AG09319 (cell line): ENCODE results near the gene IRF2BP1.
"Not testable (repeated sequence)": the region's sequence is repeated elsewhere in the genome, so short reads cannot be mapped to it uniquely, and the experiment has no call there.

Experiments
- DNase-seq: peaks from one replicate; pipeline ENCODE4 v3.0.0-alpha.2; 2010; ENCODE audit warnings: low read depth; ENCODE audit errors: extremely low read depth
- TF ChIP-seq, protein P1 (sequence below): IDR thresholded peaks from 2 replicates; pipeline ENCODE4 v1.5.1; 2011; ENCODE audit warnings: low read depth, mild to moderate bottlenecking, inconsistent platforms, low read length, moderate library complexity

IRF2BP1 gene

GRCh38 chr19:45901912-45902650, 16.1 kb upstream of the IRF2BP1 start, which contains the start of gene MYPOP:
TSS of gene MYPOP (minus strand) at chr19:45902613. CDS start at chr19:45901773, 840 bp downstream.
- TF ChIP-seq, protein P1, sequence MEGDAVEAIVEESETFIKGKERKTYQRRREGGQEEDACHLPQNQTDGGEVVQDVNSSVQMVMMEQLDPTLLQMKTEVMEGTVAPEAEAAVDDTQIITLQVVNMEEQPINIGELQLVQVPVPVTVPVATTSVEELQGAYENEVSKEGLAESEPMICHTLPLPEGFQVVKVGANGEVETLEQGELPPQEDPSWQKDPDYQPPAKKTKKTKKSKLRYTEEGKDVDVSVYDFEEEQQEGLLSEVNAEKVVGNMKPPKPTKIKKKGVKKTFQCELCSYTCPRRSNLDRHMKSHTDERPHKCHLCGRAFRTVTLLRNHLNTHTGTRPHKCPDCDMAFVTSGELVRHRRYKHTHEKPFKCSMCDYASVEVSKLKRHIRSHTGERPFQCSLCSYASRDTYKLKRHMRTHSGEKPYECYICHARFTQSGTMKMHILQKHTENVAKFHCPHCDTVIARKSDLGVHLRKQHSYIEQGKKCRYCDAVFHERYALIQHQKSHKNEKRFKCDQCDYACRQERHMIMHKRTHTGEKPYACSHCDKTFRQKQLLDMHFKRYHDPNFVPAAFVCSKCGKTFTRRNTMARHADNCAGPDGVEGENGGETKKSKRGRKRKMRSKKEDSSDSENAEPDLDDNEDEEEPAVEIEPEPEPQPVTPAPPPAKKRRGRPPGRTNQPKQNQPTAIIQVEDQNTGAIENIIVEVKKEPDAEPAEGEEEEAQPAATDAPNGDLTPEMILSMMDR = no peak
- DNase-seq = no peak

DNA sequence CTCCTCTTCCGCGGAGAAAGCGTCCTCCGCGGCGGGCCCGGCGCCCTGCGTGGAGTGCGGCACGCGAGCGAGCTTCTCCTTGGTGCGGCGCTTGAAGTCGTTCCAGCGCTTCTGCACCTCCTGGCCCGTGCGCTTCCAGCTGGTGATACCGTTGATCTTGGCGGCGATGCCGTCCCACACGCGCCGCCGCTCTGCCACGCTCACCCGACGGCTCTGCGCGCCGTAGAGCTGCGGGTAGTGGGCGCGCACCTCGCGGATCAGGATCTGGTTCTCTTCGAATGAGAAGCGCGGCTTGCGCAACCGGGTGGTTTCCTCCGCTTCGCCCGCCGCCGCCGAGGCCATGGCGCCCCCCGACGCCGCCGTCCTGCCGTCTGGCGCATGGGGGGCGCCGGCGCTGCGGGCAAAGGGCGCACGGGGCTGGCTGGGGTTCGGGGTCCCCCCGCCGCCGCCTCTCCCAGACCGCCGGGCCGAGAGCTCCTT, 15.5 kb upstream of the IRF2BP1 start:
- TF ChIP-seq, protein P1 = no peak
- no peak for DNase-seq

- TF ChIP-seq, protein P1 = no peak
- no peak for DNase-seq
Observed at GRCh38 chr19:45900738-45901431, 14.9 kb upstream of the IRF2BP1 start.

GRCh38 chr19:45899919-45900589, 14.1 kb upstream of the IRF2BP1 start:
- TF ChIP-seq, protein P1 = no peak
- no peak for DNase-seq

DNA sequence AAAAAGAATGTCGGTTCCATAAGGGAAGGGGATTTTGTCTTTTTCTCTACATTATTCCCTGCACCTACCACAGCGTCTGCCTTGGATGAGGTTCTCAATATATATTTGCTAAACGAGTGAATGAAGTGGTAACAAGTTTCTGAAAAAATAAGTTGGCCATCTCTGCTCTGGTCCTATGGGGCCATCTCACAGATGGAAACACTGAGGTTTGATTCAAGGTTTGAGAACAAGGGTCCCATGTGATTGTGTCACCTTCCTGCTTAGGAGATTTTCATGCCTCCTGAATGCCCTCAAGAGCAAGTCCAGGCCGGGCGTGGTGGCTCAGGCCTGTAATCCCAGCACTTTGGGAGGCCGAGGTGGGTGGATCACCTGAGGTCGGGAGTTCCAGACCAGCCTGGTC, 13.3 kb upstream of the IRF2BP1 start:
- no peak for DNase-seq
- TF ChIP-seq, protein P1 = no peak

DNA sequence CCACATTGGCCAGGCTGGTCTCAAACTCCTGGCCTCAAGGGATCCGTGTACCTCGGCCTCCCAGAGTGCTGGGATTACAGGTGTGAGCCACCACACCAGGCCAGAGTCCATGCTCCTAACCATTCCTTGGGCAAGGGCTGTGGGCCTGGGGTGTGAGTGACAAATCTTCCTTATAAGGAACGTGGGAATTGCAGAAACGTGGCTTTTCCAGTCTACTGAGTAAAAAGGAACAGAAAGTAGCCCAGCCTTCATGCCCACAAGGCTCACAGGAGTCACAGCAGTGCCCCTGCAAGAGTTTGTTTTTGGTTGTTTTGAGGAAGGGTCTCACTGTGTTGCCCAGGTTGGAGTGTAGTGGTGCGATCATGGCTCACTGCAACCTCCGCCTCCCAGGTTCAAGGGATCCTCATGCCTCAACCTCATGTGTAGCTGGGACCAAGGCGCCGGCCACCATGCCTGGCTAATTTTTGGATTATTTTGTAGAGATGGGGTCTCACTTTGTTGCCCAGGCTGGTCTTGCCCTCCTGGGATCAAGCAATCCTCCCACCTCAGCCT, 11.4 kb upstream of the IRF2BP1 start:
- TF ChIP-seq, protein P1 = no peak
- no peak for DNase-seq

DNA sequence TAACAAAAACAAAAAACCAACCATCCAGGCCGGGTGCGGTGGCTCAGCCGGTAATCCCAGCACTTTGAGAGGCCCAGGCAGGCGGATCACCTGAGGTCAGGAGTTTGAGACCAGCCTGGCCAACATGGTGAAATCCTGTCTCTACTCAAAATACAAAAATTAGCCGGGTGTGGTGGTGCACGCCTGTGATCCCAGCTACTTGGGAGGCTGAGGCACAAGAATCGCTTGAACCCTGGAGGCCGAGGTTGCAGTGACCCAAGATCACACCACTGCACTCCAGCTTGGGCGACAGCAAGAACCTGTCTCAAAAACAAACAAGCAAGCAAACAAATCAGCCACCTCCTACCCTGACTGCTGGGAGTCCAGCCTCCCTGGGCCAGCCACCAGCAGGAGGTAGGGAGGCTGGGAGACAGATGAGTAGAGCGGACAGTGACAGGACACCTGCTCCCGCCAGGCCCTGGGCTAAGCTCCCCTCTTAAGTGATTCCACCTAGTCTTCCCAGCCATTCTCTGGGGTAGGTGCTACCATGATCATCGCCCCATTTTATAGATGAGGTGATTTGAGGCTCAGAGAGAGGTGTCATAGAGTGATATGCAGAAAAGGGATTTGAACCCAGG, 10.2 kb upstream of the IRF2BP1 start:
- not testable (repeated sequence) for DNase-seq
